MM.1S (cell line): ENCODE data around the gene EFNA2.
"Not testable (repeated sequence)": the region's sequence is repeated elsewhere in the genome, so short reads cannot be mapped to it uniquely, and the experiment has no call there.

Source experiments
- DNase-seq: peaks from one replicate; pipeline ENCODE4 v3.0.0-alpha.2; 2015
- H2AFZ ChIP-seq: fragments of 300-600 bp; sonication (generic); 2 replicates; pipeline ENCODE4 v1.6.0; 2016; ENCODE audit warnings: antibody characterized with exemption, low read length
- H3F3A ChIP-seq: fragments of 300-600 bp; sonication (generic); 2 replicates; pipeline ENCODE4 v1.6.1; 2016; ENCODE audit warnings: mild to moderate bottlenecking, antibody characterized with exemption, low read length, moderate library complexity, mixed read lengths; ENCODE audit not compliant: insufficient read depth
- H3K27ac ChIP-seq: fragments of 300-600 bp; sonication (generic); 2 replicates; pipeline ENCODE4 v1.5.1; 2016; ENCODE audit warnings: mild to moderate bottlenecking, low read length
- H3K27me3 ChIP-seq: fragments of 300-600 bp; sonication (generic); replicated peaks from 2 replicates; pipeline ENCODE4 v1.6.0; 2016; ENCODE audit warnings: low read length; ENCODE audit not compliant: insufficient read depth
- H3K36me3 ChIP-seq: fragments of 300-600 bp; sonication (generic); replicated peaks from 2 replicates; pipeline ENCODE4 v1.6.1; 2016; ENCODE audit warnings: mild to moderate bottlenecking, low read length, mixed read lengths; ENCODE audit not compliant: insufficient read depth
- H3K4me1 ChIP-seq: fragments of 300-600 bp; sonication (generic); 2 replicates; pipeline ENCODE4 v1.6.1; 2016; ENCODE audit warnings: low read length, mixed read lengths
- H3K4me2 ChIP-seq: fragments of 300-600 bp; sonication (generic); 2 replicates; pipeline ENCODE4 v1.6.0; 2016; ENCODE audit warnings: low read depth, low read length
- H3K4me3 ChIP-seq: fragments of 300-600 bp; sonication (generic); 2 replicates; pipeline ENCODE4 v1.5.1; 2016; ENCODE audit warnings: low read length, mixed read lengths
- H3K79me2 ChIP-seq: fragments of 300-600 bp; sonication (generic); 2 replicates; pipeline ENCODE4 v1.6.1; 2016; ENCODE audit warnings: mixed run types, low read length, mixed read lengths
- H3K9ac ChIP-seq: fragments of 300-600 bp; sonication (generic); 2 replicates; pipeline ENCODE4 v1.6.1; 2016; ENCODE audit warnings: low read length, mixed read lengths
- H3K9me2 ChIP-seq: fragments of 300-600 bp; sonication (generic); replicated peaks from 2 replicates; pipeline ENCODE4 v1.6.1; 2016; ENCODE audit warnings: mild to moderate bottlenecking, low read length, mixed read lengths; ENCODE audit not compliant: insufficient read depth
- H3K9me3 ChIP-seq: fragments of 300-600 bp; sonication (generic); replicated peaks from 2 replicates; pipeline ENCODE4 v1.6.1; 2016; ENCODE audit warnings: mild to moderate bottlenecking, low read length, mixed read lengths; ENCODE audit not compliant: insufficient read depth
- H4K20me1 ChIP-seq: fragments of 300-600 bp; sonication (generic); 2 replicates; pipeline ENCODE4 v1.6.1; 2016; ENCODE audit warnings: mild to moderate bottlenecking, low read length, moderate library complexity, mixed read lengths; ENCODE audit not compliant: insufficient read depth
- CTCF ChIP-seq: fragments of 300-600 bp; sonication (generic); IDR thresholded peaks from 2 replicates; pipeline ENCODE4 v1.5.1; 2016; ENCODE audit warnings: antibody characterized with exemption, low read length, mixed read lengths
- EZH2 ChIP-seq: fragments of 300-600 bp; sonication (generic); optimal IDR thresholded peaks from 2 replicates; pipeline ENCODE3; 2017; ENCODE audit warnings: low read depth, mild to moderate bottlenecking, antibody characterized with exemption, low read length, mixed read lengths
- EZH2phosphoT487 ChIP-seq: fragments of 300-600 bp; sonication (generic); IDR thresholded peaks from 2 replicates; pipeline ENCODE4 v1.6.1; 2018; ENCODE audit warnings: antibody characterized with exemption, low read length

The EFNA2 gene

GRCh38 chr19:1243768-1244692 lies 41.6 kb upstream of the EFNA2 start:
- Histone ChIP-seq H3K4me2 (peak overlapping the region; percentile 15; the same call in 1 of the 2 replicates), H3K36me3 (no peaks in the 10 kb centered on the region), H2AFZ (no peak overlapping the region), H3K9me2 (no peaks in the 10 kb centered on the region), H3K9ac (no peak overlapping the region), H3K4me1 (peaks cover 26% of the 10 kb centered on the region), H3K79me2 (peaks cover 33% of the 10 kb centered on the region), H3K9me3 (no peaks in the 10 kb centered on the region), H3F3A (peaks cover 43% of the 10 kb centered on the region), H4K20me1 (no peaks in the 10 kb centered on the region), H3K27ac (no peak overlapping the region), H3K4me3 (no peak overlapping the region), H3K27me3 (peaks cover 10% of the 10 kb centered on the region)
- DNase-seq: peak; percentile 84
- TF ChIP-seq EZH2 (no peak), CTCF (peak; percentile 97)

- H3K4me2 ChIP-seq: peak overlapping the region; percentile 7; the same call in 1 of the 2 replicates
- H3K9me3 ChIP-seq: no peaks in the 10 kb centered on the region
- H3K79me2 ChIP-seq: peaks cover 36% of the 10 kb centered on the region
- no peak overlapping the region for H3K4me3 ChIP-seq
- DNase-seq: no peak
- 0 out of 2 replicates have a peak, but pooled peaks cover 1% of the 10 kb centered on the region for H3K27me3 ChIP-seq
- H4K20me1 ChIP-seq: no peaks in the 10 kb centered on the region
- no peaks in the 10 kb centered on the region for H3K36me3 ChIP-seq
- no peak overlapping the region for H3K9ac ChIP-seq
- TF ChIP-seq EZH2phosphoT487: no peak
- no peak for TF ChIP-seq CTCF
- TF ChIP-seq EZH2: no peak
- H3K4me1 ChIP-seq: peaks cover 26% of the 10 kb centered on the region
- H3K9me2 ChIP-seq: no peaks in the 10 kb centered on the region
- H3K27ac ChIP-seq: no peak overlapping the region
- H2AFZ ChIP-seq: no peak overlapping the region
- H3F3A ChIP-seq: peaks cover 35% of the 10 kb centered on the region
These were observed 40.8 kb upstream of the EFNA2 start for GRCh38 chr19:1244693-1245451.

DNA sequence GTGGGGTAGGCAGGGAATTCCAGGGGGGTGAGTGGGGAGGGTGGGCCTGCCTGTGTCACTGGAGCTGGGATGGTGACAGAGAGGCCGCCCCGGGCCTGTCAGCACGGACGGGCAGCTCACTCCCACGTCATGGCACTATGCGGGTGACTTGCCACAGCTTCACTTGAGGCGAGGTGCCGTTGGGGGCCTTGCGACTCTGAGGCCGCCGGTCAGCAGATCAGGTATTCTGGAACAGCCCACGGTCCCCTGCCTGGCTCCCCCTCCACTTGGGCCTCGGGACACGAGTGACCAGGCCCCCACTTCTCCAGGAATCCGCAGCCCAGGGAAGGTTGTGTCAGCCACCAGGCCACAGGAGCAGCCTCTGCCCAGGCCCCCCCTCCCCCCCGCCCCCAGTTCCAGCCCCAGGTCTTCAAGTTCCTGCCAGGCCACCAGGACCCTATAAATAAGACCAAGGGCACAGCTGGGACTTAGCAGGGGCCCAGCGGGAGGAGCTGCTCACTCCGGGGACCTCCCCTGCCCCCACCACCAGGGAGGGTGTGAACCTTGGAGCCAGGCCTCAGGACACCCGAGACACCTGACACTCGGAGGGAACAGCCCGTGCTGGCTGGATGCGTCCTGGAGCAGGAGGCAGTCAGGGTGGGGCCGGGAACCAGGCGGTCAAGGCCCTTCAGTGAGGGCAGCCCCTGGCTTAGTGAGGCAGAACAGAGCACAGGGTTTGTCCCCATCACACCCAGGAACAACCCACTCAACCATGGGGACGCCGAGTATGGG lies 40.0 kb upstream of the EFNA2 start:
- H3K27ac ChIP-seq: no peak overlapping the region
- H3K9ac ChIP-seq: no peak overlapping the region
- no peaks in the 10 kb centered on the region for H3K36me3 ChIP-seq
- peaks cover 38% of the 10 kb centered on the region for H3K79me2 ChIP-seq
- H3K4me1 ChIP-seq: peaks cover 26% of the 10 kb centered on the region
- H2AFZ ChIP-seq: no peak overlapping the region
- H4K20me1 ChIP-seq: no peaks in the 10 kb centered on the region
- H3F3A ChIP-seq: peaks cover 32% of the 10 kb centered on the region
- DNase-seq: no peak
- TF ChIP-seq CTCF (no peak), EZH2 (no peak), EZH2phosphoT487 (no peak)
- H3K4me3 ChIP-seq: no peak overlapping the region
- H3K4me2 ChIP-seq: no peak overlapping the region
- no peaks in the 10 kb centered on the region for H3K9me2 ChIP-seq
- H3K27me3 ChIP-seq: no peaks in the 10 kb centered on the region
- H3K9me3 ChIP-seq: no peaks in the 10 kb centered on the region

GRCh38 chr19:1246265-1247087 lies 39.2 kb upstream of the EFNA2 start:
- Histone ChIP-seq H3K79me2 (peaks cover 46% of the 10 kb centered on the region), H3K4me1 (peaks cover 19% of the 10 kb centered on the region), H3F3A (peaks cover 25% of the 10 kb centered on the region)
- not testable (repeated sequence) for H3K36me3 ChIP-seq, H2AFZ ChIP-seq, H3K4me3 ChIP-seq, H3K9ac ChIP-seq, H3K4me2 ChIP-seq, H3K27me3 ChIP-seq, H3K9me2 ChIP-seq, H3K27ac ChIP-seq, DNase-seq, H3K9me3 ChIP-seq, H4K20me1 ChIP-seq
